Smooth muscle cell (in vitro differentiated cells): Measurements from ENCODE around the gene TCERG1L. TPM values are rescaled to one million over a fixed set of nuclear protein-coding genes. Genes with fewer than 3 reads are reported as not detected.

ENCODE experiments used
- DNase-seq: peaks from one replicate; lab custom pipeline; 2025; ENCODE audit not compliant: unreplicated experiment; lab: John Stamatoyannopoulos, UW
- H2AFZ ChIP-seq: fragments of 200-600 bp; sonication (generic); 2 replicates; pipeline ENCODE4 v1.6.0; 2016; ENCODE audit warnings: antibody characterized with exemption, low read depth, mild to moderate bottlenecking
- H3F3A ChIP-seq: fragments of 200-600 bp; sonication (generic); 2 replicates; pipeline ENCODE4 v1.6.0; 2017; ENCODE audit warnings: antibody characterized with exemption, low read depth
- H3K27ac ChIP-seq: fragments of 200-600 bp; sonication (generic); 2 replicates; pipeline ENCODE4 v1.5.1; 2016; ENCODE audit warnings: low read depth, mild to moderate bottlenecking
- H3K27me3 ChIP-seq: fragments of 200-600 bp; sonication (generic); 2 replicates; pipeline ENCODE4 v1.6.1; 2016; ENCODE audit warnings: low read depth, mild to moderate bottlenecking
- H3K36me3 ChIP-seq: fragments of 200-600 bp; sonication (generic); 2 replicates; pipeline ENCODE4 v1.5.1; 2016; ENCODE audit warnings: low read depth
- H3K4me1 ChIP-seq: fragments of 200-600 bp; sonication (generic); 2 replicates; pipeline ENCODE4 v1.5.1; 2016; ENCODE audit warnings: low read depth
- H3K4me2 ChIP-seq: fragments of 200-600 bp; sonication (generic); 2 replicates; pipeline ENCODE4 v1.6.0; 2016; ENCODE audit warnings: mild to moderate bottlenecking
- H3K4me3 ChIP-seq: fragments of 200-600 bp; sonication (generic); 2 replicates; pipeline ENCODE4 v1.5.1; 2016; ENCODE audit warnings: mild to moderate bottlenecking
- H3K79me2 ChIP-seq: fragments of 200-600 bp; sonication (generic); 2 replicates; pipeline ENCODE4 v1.6.0; 2016; ENCODE audit warnings: low read depth, mild to moderate bottlenecking
- H3K9ac ChIP-seq: fragments of 200-600 bp; sonication (generic); 2 replicates; pipeline ENCODE4 v1.6.0; 2016; ENCODE audit warnings: low read depth
- H3K9me3 ChIP-seq: fragments of 200-600 bp; sonication (generic); replicated peaks from 2 replicates; pipeline ENCODE4 v1.5.1; 2016; ENCODE audit warnings: low read depth
- H4K20me1 ChIP-seq: fragments of 200-600 bp; sonication (generic); 2 replicates; pipeline ENCODE4 v1.6.0; 2016; ENCODE audit warnings: low read depth
- CTCF ChIP-seq: fragments of 200-600 bp; sonication (generic); IDR thresholded peaks from 2 replicates; pipeline ENCODE4 v1.5.1; 2017; ENCODE audit warnings: borderline replicate concordance, mild to moderate bottlenecking, antibody characterized with exemption; ENCODE audit not compliant: insufficient read depth, poor library complexity, severe bottlenecking
- WGBS: methylation state at CpG from one replicate; pipeline ENCODE4 v1.1.7; 2016; ENCODE audit warnings: low lambda C conversion rate; 5-methylcytosine and 5-hydroxymethylcytosine counted together
- polyA plus RNA-seq: library from polyadenylated mRNA; unstranded; fragments of >200 nt; fragmentation: Nextera tagmentation; extraction: Ambion mirVana; gene quantifications from 2 replicates; pipeline ENCODE4 v1.2.1, GENCODE V29; 2016
- total RNA-seq: library from RNA; depleted of rRNA; stranded (reverse); fragments of >200 nt; gene quantifications from 2 replicates; pipeline ENCODE4 v1.2.3, GENCODE V29; 2014

TCERG1L gene
- total and polyA plus RNA-seq, 2 experiments from 2014 or later = not detected

- no peak for DNase-seq
- no peak overlapping the region for H3K4me3 ChIP-seq
- no peaks in the 10 kb centered on the region for H3K36me3 ChIP-seq
- H3K4me2 ChIP-seq = no peak overlapping the region
- H2AFZ ChIP-seq = no peak overlapping the region
- peaks cover 9% of the 10 kb centered on the region for H3K4me1 ChIP-seq
- H3K27ac ChIP-seq = no peak overlapping the region
- H3F3A ChIP-seq = no peaks in the 10 kb centered on the region
- WGBS = 88% methylated on average over 25 of the region's 25 CpGs
- no peaks in the 10 kb centered on the region for H3K79me2 ChIP-seq
- no peak overlapping the region for H3K9ac ChIP-seq
- H3K27me3 ChIP-seq = no peaks in the 10 kb centered on the region
- no peaks in the 10 kb centered on the region for H3K9me3 ChIP-seq
- no peak for TF ChIP-seq CTCF
- no peaks in the 10 kb centered on the region for H4K20me1 ChIP-seq
These were observed 167.9 kb downstream of the TCERG1L start for GRCh38 chr10:131143425-131144165.

- Histone ChIP-seq H3K4me3 (no peak overlapping the region), H3K4me1 (peaks cover 9% of the 10 kb centered on the region), H3K4me2 (no peak overlapping the region), H2AFZ (no peak overlapping the region), H3K9ac (no peak overlapping the region), H4K20me1 (no peaks in the 10 kb centered on the region), H3K27me3 (no peaks in the 10 kb centered on the region), H3K9me3 (no peaks in the 10 kb centered on the region), H3K36me3 (no peaks in the 10 kb centered on the region), H3K79me2 (no peaks in the 10 kb centered on the region), H3F3A (no peaks in the 10 kb centered on the region), H3K27ac (no peak overlapping the region)
- 88% methylated on average over 18 of the region's 18 CpGs for WGBS
- DNase-seq = no peak
- TF ChIP-seq CTCF = no peak
These were observed 168.8 kb downstream of the TCERG1L start for GRCh38 chr10:131142517-131143380.

- Histone ChIP-seq H3K9me3 (no peaks in the 10 kb centered on the region), H2AFZ (no peak overlapping the region)
- TF ChIP-seq CTCF = no peak
These were observed 169.6 kb downstream of the TCERG1L start for GRCh38 chr10:131141645-131142516.

More at GRCh38 chr10:131141645-131142516, 169.6 kb downstream of the TCERG1L start:
- no peak for DNase-seq
- Histone ChIP-seq H3K27ac (no peak overlapping the region), H3K9ac (no peak overlapping the region), H3K4me1 (peaks cover 9% of the 10 kb centered on the region), H3F3A (no peaks in the 10 kb centered on the region), H3K4me3 (no peak overlapping the region), H3K79me2 (no peaks in the 10 kb centered on the region), H4K20me1 (no peaks in the 10 kb centered on the region), H3K27me3 (no peaks in the 10 kb centered on the region), H3K36me3 (no peaks in the 10 kb centered on the region), H3K4me2 (no peak overlapping the region)
- WGBS = 82% methylated on average over 15 of the region's 15 CpGs
